ENCODE measurements around the gene PROCA1.
A peak's percentile ranks its signal among the peaks of the same experiment; 100 is the strongest.
"Not testable (repeated sequence)": the region's sequence is repeated elsewhere in the genome, so short reads cannot be mapped to it uniquely, and the experiment has no call there.

PROCA1 gene

DNA sequence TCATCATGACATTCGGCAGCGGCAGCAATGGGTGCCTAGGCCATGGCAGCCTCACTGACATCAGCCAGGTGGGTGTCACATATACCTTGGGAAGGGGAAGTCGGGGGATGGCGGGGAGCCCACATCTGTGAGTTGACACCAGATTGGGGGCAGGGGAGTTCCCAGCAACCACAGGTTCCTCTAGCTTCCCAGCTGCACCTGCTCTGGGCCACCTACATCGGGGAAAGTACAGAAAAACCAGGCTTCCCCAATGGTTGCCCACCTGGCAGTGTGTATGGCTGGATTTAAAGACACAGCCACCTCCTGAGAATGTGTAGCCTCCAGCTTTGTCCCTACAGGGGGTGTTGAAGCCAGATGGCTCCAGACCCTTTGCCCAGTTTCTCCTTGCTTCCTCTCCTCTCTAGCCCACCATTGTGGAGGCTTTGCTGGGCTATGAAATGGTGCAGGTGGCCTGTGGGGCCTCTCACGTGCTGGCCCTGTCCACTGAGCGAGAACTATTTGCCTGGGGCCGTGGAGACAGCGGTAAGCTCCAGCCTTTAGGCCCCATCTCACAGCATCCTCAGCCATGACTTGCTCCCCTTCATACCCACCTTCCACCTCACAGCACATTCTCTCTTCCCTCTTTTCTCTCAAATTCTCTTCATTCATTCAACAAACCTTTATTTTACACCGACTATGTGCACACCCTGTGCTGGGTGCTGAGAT is 27.1 kb upstream of the PROCA1 start:
- no peak for DNase-seq
- no peak for TF ChIP-seq POLR2A (IDR thresholded peaks at IDR 0.05; ENCODE audit: low read length)
- no peak for TF ChIP-seq GATA1 (IDR thresholded peaks at IDR 0.05; ENCODE audit: low read depth, low read length)

DNA sequence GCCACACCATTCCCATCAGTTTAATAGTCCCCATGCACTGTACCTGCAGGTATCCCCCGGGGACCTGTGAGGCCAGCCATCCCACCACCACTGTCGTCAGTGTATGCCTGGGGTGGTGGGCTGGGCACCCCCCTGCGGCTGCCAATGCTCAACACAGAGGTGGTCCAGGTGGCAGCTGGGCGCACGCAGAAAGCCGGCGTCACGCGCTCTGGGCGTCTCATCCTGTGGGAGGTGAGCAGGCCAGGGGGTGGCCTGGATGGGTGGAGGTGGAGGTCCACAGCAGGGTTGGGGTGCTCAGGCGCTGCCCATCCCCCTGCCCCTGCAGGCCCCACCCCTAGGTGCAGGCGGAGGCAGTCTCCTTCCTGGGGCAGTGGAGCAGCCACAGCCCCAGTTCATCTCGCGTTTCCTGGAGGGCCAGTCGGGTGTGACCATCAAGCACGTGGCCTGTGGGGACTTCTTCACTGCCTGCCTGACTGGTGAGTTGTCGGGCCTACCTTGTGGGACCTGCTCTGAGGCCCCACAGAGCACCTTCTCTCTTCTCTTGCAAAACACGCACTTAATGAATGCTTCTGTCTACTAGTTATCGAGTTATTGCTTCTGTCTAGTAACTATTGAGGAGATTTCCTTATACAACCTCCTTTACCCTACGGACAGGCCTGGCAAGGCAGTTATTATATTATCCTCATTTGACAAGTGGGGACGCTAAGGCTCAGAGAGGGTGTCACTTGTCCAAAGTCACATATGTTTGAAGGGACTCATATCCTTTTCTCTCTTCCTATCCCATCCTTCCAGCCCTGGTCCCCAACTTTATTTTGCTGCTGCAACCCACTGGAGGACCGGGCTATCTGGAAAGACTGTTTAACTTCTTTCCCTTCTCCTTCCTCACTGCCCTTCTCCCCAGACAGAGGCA is 26.3 kb upstream of the PROCA1 start:
- TF ChIP-seq POLR2A (IDR thresholded peaks at IDR 0.05; ENCODE audit: low read length), result no peak
- DNase-seq, result peak in 1 of 2 experiments; percentile 44

DNA sequence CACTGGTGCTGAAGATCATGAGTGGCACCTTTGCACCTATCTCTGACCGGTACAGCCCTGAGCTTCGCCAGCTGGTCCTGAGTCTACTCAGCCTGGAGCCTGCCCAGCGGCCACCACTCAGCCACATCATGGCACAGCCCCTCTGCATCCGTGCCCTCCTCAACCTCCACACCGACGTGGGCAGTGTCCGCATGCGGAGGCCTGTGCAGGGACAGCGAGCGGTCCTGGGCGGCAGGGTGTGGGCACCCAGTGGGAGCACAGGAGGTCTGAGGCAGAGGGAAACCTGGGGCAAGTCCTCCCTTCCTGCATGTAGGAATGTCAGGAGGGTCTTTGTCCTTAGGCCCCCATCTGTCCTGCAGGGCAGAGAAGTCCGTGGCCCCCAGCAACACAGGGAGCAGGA is 25.6 kb upstream of the PROCA1 start:
- no peak for DNase-seq
- TF ChIP-seq POLR2A (IDR thresholded peaks at IDR 0.05; ENCODE audit: low read length) (no peak), GATA1 (IDR thresholded peaks at IDR 0.05; ENCODE audit: low read depth, low read length) (no peak)

DNA sequence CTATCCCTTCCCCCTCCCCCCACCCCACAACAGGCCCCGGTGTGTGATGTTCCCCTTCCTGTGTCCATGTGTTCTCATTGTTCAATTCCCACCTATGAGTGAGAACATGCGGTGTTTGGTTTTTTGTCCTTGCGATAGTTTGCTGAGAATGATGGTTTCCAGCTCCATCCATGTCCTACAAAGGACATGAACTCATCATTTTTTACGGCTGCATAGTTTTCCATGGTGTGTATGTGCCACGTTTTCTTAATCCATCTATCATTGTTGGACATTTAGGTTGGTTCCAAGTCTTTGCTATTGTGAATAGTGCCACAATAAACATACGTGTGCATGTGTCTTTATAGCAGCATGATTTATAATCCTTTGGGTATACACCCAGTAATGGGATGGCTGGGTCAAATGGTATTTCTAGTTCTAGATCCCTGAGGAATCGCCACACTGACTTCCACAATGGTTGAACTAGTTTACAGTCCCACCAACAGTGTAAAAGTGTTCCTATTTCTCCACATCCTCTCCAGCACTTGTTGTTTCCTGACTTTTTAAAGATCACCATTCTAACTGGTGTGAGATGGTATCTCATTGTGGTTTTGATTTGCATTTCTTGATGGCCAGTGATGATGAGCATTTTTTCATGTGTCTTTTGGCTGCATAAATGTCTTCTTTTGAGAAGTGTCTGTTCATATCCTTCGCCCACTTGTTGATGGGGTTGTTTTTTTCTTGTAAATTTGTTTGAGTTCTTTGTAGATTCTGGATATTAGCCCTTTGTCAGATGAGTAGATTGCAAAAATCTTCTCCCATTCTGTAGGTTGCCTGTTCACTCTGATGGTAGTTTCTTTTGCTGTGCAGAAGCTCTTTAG is 24.5 kb upstream of the PROCA1 start:
- not testable (repeated sequence) for DNase-seq

DNA sequence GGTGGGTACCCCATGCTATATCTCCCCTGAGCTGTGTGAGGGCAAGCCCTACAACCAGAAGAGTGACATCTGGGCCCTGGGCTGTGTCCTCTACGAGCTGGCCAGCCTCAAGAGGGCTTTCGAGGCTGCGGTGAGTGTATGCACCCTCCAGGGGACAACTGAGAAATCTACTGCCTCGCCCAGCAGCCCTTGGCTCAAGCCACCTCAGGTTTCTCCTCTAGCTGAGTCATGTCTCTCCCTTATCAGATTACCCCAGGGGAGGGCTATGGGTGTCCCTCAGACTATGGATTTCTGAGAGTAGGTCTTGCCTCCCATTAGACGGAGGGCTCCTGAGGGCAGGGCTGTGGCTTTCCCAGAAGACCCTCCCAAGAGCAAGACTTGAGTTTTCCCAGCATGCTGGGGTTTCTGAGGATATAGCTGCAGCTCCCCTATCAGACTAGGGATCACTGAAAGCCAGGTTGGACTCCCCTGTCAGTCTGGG is 23.6 kb upstream of the PROCA1 start:
- TF ChIP-seq GATA1 (IDR thresholded peaks at IDR 0.05; ENCODE audit: low read depth, low read length), result peak; percentile 52
- no peak for TF ChIP-seq POLR2A (IDR thresholded peaks at IDR 0.05; ENCODE audit: low read length)
- peak; percentile 89 for DNase-seq

DNA sequence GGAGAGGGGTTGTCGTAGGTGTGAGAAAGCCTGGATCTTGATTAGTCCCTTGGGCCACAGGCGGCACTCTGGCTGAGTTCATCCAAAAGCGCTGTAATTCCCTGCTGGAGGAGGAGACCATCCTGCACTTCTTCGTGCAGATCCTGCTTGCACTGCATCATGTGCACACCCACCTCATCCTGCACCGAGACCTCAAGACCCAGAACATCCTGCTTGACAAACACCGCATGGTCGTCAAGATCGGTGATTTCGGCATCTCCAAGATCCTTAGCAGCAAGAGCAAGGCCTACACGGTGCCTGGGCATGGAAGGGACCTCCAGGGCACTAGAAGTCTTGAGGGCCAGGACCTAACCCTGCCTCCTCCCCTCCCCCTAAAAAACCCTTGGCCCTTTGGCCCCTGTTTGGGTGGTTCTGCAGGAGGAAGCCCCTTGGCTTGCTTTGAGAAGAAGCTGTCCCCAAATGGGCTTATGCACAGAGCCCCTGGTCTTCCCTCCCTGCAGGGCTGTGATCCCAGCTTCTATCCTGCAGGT is 23.1 kb upstream of the PROCA1 start:
- no peak for TF ChIP-seq POLR2A (IDR thresholded peaks at IDR 0.05; ENCODE audit: low read length)
- TF ChIP-seq GATA1 (IDR thresholded peaks at IDR 0.05; ENCODE audit: low read depth, low read length), result no peak
- DNase-seq, result no peak

DNA sequence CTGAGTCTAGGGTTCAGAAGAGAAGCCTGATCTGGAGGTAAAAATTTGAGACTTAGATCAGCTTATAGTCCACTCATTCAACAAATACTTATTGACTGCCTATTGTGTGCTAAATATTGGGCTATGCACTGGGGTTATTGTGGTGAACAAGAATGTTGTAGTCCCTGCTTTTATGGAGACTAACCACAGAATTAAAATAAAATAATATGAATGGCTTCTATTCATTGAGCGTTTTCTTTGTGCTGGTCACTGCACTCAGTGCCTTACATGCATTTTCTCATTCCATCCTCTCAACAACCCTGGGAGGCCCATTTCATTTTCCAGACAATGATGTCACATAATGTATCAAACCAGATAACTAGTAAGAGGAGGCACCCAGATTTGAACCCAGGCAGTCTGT is 21.7 kb upstream of the PROCA1 start:
- no peak for TF ChIP-seq POLR2A (IDR thresholded peaks at IDR 0.05; ENCODE audit: low read length)
- no peak for TF ChIP-seq GATA1 (IDR thresholded peaks at IDR 0.05; ENCODE audit: low read depth, low read length)
- DNase-seq, result no peak

DNA sequence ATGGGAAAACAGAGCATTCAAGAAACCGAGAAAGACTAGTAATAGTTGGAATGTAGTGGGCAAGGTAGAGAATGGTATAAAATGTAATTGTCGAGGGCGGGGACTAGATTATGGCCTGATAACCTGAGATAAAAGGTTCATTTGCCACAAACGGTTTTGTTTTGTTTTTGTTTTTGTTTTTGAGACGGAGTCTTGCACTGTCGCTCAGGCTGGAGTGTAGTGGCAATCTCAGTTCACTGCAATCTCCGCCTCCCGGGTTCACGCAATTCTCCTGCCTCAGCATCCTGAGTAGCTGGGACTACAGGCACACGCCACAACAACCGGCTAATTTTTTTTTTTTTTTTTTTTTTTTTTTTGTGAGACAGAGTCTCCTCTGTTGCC is 18.3 kb upstream of the PROCA1 start:
- no peak for DNase-seq
- no peak for TF ChIP-seq POLR2A (IDR thresholded peaks at IDR 0.05; ENCODE audit: low read length)
- TF ChIP-seq GATA1 (IDR thresholded peaks at IDR 0.05; ENCODE audit: low read depth, low read length), result no peak

DNA sequence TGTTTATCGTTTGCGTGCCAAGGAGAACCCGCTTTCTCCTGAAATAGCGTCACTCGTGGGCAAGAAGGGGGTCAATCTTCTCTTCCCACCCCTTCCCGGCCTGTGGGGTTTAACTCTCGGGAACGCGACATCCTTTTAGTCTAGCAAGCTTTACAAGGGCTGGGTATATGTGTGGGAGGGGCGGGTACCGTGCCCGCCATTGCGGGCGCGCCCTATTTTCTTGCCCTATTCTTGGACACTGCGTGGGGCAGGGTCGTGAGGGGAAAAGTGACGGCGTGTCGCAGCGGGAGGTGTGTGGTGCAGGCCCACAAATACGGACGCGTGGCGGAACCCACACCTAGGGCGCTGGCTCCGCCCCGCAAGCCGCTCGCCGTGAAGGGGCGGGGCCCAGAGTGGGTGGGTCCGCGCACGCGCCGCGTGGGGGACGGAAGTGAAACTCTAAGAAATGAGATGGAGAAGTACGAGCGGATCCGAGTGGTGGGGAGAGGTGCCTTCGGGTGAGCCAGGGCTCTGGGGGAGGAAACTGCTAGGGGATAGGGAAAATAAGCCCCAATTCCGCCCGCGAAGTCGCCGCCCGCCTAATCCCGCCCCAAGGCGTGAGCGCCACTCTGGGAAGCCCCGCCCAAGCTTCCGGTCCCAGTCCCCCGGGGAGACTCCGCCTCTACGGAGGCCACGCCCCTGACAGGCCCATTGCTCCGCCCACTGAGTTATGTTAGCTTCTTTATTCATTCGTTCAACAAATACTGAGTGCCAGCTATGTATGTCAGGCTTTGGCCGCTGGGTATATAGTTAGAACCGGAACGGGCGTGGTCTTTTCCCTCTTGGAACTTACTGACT is 16.9 kb upstream of the PROCA1 start, which contains the start of gene NEK8:
Gene NEK8, plus strand, starts transcription at position 425 of the 837 bp plus-strand sequence. Its CDS starts 26 bp downstream, at position 451.
- no peak for TF ChIP-seq GATA1 (IDR thresholded peaks at IDR 0.05; ENCODE audit: low read depth, low read length)
- peak; percentile 65 for TF ChIP-seq POLR2A (IDR thresholded peaks at IDR 0.05; ENCODE audit: low read length)
- DNase-seq, result peak; percentile 92 to 96

DNA sequence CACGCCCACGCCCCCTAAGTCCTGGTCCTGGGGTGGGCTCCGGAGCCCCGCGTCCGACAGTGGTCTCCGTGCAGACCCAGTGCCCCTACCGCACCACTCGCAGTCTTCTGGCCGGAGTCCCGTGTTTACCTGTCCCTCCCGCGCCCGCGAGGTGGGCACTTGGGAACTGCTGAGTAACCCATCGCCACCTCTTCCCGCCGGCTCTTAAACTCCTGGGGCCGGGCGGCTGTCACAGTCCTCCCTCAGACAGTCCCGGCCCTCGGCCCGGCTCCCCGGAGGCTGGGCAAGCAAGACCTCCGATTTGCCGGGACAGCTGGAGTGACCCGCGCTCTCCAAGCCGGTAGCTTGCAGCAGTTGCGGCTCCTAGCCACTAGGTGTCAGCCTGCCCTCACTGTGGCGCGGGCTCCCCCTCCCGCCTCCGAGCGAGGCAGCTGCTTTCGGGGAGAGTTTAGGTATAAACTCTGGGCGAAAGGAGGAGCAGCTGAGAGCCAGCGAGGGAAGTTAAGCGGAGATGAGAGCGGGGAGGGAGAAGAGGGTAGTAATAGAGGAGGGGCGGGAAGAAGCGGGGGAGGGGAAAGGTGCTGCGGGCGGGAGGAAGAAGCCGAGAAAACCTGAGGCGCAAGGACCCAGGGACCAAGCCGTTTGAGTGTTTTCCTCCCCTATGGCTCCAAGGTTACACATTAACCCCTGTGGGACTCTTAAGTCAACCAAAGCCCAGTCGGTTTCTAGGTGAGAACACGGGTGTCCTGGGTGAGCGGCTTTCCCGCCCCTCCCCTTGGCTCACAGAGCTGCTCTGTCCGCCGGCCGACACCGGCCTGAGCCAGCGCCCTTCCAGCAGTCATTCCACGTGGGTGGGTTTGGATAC is 15.2 kb upstream of the PROCA1 start:
- peak; percentile 91 to 95 for DNase-seq
- TF ChIP-seq POLR2A (IDR thresholded peaks at IDR 0.05; ENCODE audit: low read length) (no peak), GATA1 (IDR thresholded peaks at IDR 0.05; ENCODE audit: low read depth, low read length) (no peak)

DNA sequence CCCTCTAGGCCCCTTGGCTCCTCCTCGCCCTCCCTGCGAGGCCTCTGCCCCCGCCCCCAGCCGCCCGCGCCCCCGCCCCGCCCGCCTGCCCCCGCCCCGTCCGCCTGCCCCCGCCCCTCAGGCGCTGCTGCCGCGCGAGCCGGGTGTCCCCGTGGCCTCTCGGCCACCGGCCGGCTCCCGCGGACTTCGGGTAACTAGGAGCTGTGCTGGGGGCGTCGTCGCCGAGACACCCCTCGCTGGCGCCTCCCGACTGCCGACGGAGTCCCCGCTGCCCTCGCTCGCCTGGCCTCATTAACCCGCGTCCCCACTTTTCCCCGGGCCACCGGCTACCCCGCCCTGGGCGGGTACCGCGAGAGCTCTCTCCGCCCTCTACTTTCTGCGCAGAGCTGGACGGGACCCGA is 14.5 kb upstream of the PROCA1 start, which contains the start of gene TLCD1:
Gene TLCD1, minus strand, starts transcription at position 8 of the 401 bp plus-strand sequence. CDS start 136 bp downstream, outside the sequence.
- TF ChIP-seq GATA1 (IDR thresholded peaks at IDR 0.05; ENCODE audit: low read depth, low read length) (no peak), POLR2A (IDR thresholded peaks at IDR 0.05; ENCODE audit: low read length) (no peak)
- DNase-seq, result peak; percentile 84 to 87

Measured in erythroblast (primary cell).